GM23248 (cell line): ENCODE data around the gene LRG1. TPM values are rescaled to one million over a fixed set of nuclear protein-coding genes. Genes with fewer than 3 reads are reported as not detected.

Experiments used
- DNase-seq: peaks from one replicate; pipeline ENCODE4 v3.0.0-alpha.2; 2015
- H2AFZ ChIP-seq: fragments of 200-600 bp; sonication (generic); 2 replicates; pipeline ENCODE4 v1.6.1; 2016; ENCODE audit warnings: antibody characterized with exemption
- H3F3A ChIP-seq: fragments of 200-600 bp; sonication (generic); 2 replicates; pipeline ENCODE4 v1.6.1; 2016; ENCODE audit warnings: mild to moderate bottlenecking, antibody characterized with exemption, mixed run types; ENCODE audit not compliant: insufficient read depth
- H3K27ac ChIP-seq: fragments of 200-600 bp; sonication (generic); 2 replicates; pipeline ENCODE4 v1.5.1; 2016; ENCODE audit warnings: mild to moderate bottlenecking
- H3K27me3 ChIP-seq: fragments of 200-600 bp; sonication (generic); replicated peaks from 2 replicates; pipeline ENCODE4 v1.6.1; 2016; ENCODE audit warnings: mild to moderate bottlenecking; ENCODE audit not compliant: insufficient read depth
- H3K36me3 ChIP-seq: fragments of 200-600 bp; sonication (generic); 2 replicates; pipeline ENCODE4 v1.6.1; 2016; ENCODE audit warnings: low read depth, mild to moderate bottlenecking
- H3K4me1 ChIP-seq: fragments of 200-600 bp; sonication (generic); 2 replicates; pipeline ENCODE4 v1.6.1; 2016; ENCODE audit warnings: mild to moderate bottlenecking; ENCODE audit not compliant: insufficient read depth
- H3K4me2 ChIP-seq: fragments of 200-600 bp; sonication (generic); one replicate; pipeline ENCODE4 v1.6.1; 2016; ENCODE audit warnings: mild to moderate bottlenecking; ENCODE audit not compliant: unreplicated experiment
- H3K4me3 ChIP-seq: fragments of 200-600 bp; sonication (generic); 2 replicates; pipeline ENCODE4 v1.5.1; 2016; ENCODE audit warnings: mild to moderate bottlenecking
- H3K79me2 ChIP-seq: fragments of 200-600 bp; sonication (generic); 2 replicates; pipeline ENCODE4 v1.6.1; 2016; ENCODE audit warnings: mild to moderate bottlenecking; ENCODE audit not compliant: insufficient read depth
- H3K9ac ChIP-seq: fragments of 200-600 bp; sonication (generic); 2 replicates; pipeline ENCODE4 v1.6.1; 2016; ENCODE audit warnings: mild to moderate bottlenecking
- H3K9me2 ChIP-seq: fragments of 200-600 bp; sonication (generic); 2 replicates; pipeline ENCODE4 v1.6.1; 2016; ENCODE audit warnings: mixed run types, mild to moderate bottlenecking, moderate library complexity; ENCODE audit not compliant: insufficient read depth
- H3K9me3 ChIP-seq: fragments of 200-600 bp; sonication (generic); one replicate; pipeline ENCODE4 v1.6.1; 2017; ENCODE audit warnings: low read depth
- H4K20me1 ChIP-seq: fragments of 200-600 bp; sonication (generic); 2 replicates; pipeline ENCODE4 v1.6.0; 2016; ENCODE audit not compliant: insufficient read depth
- EZH2 ChIP-seq: fragments of 200-600 bp; sonication (generic); IDR thresholded peaks from 2 replicates; pipeline ENCODE4 v1.6.1; 2018; ENCODE audit warnings: antibody characterized with exemption, mild to moderate bottlenecking; ENCODE audit not compliant: insufficient read depth, poor library complexity, severe bottlenecking
- EZH2phosphoT487 ChIP-seq: fragments of 200-600 bp; sonication (generic); IDR thresholded peaks from 2 replicates; pipeline ENCODE4 v1.6.1; 2018; ENCODE audit warnings: antibody characterized with exemption, moderate library complexity, mild to moderate bottlenecking, low read depth; ENCODE audit not compliant: insufficient read depth
- WGBS, 2 experiments: methylation state at CpG; one replicate each; pipeline ENCODE4 v1.1.6; 2015 to 2017; ENCODE audit warnings: low lambda C conversion rate in 2 of 2, low coverage in 1 of 2; ENCODE audit errors: missing lambda C conversion rate in 2 of 2; 5-methylcytosine and 5-hydroxymethylcytosine counted together
- in situ Hi-C: fragments of 300-500 bp; cut with MboI; formaldehyde crosslinking; loops from 2 replicates; pipeline ENCODE4 v1.15.0; 2020
- polyA plus RNA-seq: library from polyadenylated mRNA; unstranded; fragments of >200 nt; fragmentation: Nextera tagmentation; extraction: Ambion mirVana; gene quantifications from 2 replicates; pipeline ENCODE4 v1.2.1, GENCODE V29; 2016
- total RNA-seq: library from RNA; depleted of rRNA; stranded (reverse); fragments of >200 nt; shearing (Covaris generic); gene quantifications from 2 replicates; pipeline ENCODE4 v1.2.3, GENCODE V29; 2014

LRG1 gene
- total and polyA plus RNA-seq, 2 experiments from 2014 or later: not detected

DNA sequence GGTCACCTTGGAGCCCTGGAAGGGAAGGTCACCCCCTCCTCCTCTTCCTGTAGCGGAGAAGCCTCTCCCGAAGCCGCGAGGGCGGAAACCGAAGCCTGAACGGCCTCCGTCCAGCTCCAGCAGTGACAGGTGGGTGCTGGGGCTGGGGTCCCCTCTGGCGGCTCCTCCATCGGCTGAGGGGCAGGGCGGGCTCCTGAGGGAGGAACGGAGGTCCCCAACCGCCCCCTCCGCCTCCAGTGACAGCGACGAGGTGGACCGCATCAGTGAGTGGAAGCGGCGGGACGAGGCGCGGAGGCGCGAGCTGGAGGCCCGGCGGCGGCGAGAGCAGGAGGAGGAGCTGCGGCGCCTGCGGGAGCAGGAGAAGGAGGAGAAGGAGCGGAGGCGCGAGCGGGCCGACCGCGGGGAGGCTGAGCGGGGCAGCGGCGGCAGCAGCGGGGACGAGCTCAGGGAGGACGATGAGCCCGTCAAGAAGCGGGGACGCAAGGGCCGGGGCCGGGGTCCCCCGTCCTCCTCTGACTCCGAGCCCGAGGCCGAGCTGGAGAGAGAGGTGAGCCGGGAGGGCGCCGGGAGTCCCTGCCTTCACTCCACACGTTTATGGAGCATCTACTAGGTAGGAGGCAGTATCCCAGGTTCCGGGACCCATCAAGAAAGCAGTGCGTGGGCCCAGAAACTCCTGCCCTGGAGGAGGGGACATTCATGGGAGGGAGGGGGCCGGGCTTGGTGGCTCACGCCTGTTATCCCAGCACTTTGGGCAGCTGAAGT is 45.7 kb downstream of the LRG1 start:
- H3K4me1 ChIP-seq: no peaks in the 10 kb centered on the region
- H3K9me3 ChIP-seq: no peaks in the 10 kb centered on the region
- no peak overlapping the region for H2AFZ ChIP-seq
- H3K79me2 ChIP-seq: no peaks in the 10 kb centered on the region
- H4K20me1 ChIP-seq: no peaks in the 10 kb centered on the region
- in situ Hi-C loops: no loop called here
- H3K36me3 ChIP-seq: peaks cover 4% of the 10 kb centered on the region; the same call in 1 of the 2 replicates
- no peaks in the 10 kb centered on the region for H3F3A ChIP-seq
- no peak overlapping the region for H3K4me2 ChIP-seq
- H3K4me3 ChIP-seq: no peak overlapping the region
- no peak for TF ChIP-seq EZH2phosphoT487
- TF ChIP-seq EZH2: no peak
- H3K27me3 ChIP-seq: no peaks in the 10 kb centered on the region
- H3K9ac ChIP-seq: no peak overlapping the region
- H3K9me2 ChIP-seq: no peaks in the 10 kb centered on the region
- H3K27ac ChIP-seq: no peak overlapping the region
- no peak for DNase-seq
- 96 to 97% methylated on average over 54 to 61 of the region's 61 CpGs for WGBS, 2 experiments

DNA sequence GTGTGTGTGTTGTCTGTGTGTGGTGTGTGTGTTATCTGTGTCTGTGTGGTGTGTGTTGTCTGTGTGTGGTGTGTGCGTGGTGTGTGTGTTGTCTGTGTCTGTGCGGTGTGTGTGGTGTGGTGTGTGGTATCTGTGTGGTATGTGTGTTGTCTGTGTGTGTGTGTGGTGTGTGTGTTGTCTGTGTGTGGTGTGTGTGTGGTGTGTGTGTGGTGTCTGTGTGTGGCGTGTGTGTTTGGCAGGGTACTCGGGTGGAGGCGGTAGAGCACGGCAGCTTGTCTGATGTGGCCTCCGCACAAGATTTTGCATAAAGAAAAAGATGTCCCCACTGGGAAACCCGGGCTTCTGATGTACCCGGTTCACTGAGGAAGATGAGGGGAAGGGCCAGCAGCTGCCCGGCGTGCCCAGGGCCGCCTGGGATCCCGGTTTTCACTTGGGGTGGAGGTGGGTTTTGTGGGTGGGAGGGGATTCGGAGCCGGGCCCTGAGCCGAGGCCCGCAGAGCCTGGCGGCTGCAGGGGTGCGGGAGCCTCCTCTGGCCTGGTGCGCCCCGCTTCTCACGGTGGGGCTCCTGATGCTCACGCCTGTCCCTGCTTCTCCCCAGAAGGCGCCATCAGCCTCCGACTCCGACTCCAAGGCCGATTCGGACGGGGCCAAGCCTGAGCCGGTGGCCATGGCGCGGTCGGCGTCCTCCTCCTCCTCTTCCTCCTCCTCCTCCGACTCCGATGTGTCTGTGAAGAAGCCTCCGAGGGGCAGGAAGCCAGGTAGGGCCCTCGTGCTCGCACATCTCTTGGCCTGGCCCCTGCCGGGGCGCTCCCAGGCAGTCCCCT is 46.5 kb downstream of the LRG1 start:
- no peaks in the 10 kb centered on the region for H3K9me2 ChIP-seq
- no peak overlapping the region for H3K4me2 ChIP-seq
- H3K9me3 ChIP-seq: no peaks in the 10 kb centered on the region
- H2AFZ ChIP-seq: no peak overlapping the region
- H3K9ac ChIP-seq: no peak overlapping the region
- TF ChIP-seq EZH2 (no peak), EZH2phosphoT487 (no peak)
- H3K79me2 ChIP-seq: no peaks in the 10 kb centered on the region
- DNase-seq: no peak
- H3K27me3 ChIP-seq: no peaks in the 10 kb centered on the region
- no peaks in the 10 kb centered on the region for H3K4me1 ChIP-seq
- H3K36me3 ChIP-seq: peaks cover 4% of the 10 kb centered on the region; the same call in 1 of the 2 replicates
- H3K27ac ChIP-seq: no peak overlapping the region
- no peak overlapping the region for H3K4me3 ChIP-seq
- no peaks in the 10 kb centered on the region for H3F3A ChIP-seq
- no peaks in the 10 kb centered on the region for H4K20me1 ChIP-seq
- in situ Hi-C loops: no loop called here
- WGBS, 2 experiments: 94 to 95% methylated on average over 32 to 41 of the region's 41 CpGs

DNA sequence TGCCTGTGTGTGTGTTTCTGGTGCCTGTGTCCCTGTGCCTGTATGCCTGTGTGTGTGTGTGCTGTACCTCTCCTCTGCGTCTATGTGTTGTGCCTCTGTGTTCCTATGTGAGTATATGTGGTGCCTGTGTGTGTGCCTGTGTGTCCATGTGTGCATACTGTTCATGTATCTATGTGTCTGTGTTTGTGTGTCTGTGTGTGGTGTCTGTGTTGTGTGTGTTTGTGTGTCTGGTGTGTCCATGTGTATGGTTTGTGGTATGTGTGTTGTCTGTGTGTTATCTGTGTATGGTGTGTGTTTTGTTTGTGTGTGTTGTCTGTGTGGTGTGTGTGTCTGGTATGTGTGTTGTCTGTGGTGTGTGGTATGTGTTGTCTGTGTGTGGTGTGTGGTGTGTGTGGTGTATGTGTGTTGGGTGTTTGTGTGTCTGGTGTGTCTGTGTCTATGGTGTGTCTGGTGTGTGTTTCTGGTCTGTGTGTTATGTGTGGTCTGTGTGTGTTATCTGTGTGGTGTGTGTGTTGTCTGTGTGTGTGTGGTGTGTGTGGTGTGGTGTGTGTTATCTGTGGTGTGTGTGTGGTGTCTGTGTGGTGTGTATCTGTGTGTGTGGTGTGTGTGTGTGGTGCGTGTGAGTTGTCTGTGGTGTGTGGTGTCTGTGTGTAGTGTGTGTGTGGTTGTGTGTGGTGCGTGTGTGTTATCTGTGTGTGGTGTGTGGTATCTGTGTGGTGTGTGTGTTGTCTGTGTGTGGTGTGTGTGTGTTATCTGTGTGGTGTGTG is 47.3 kb downstream of the LRG1 start:
- TF ChIP-seq EZH2phosphoT487 (no peak), EZH2 (no peak)
- Histone ChIP-seq H3K27me3 (no peaks in the 10 kb centered on the region), H3K79me2 (no peaks in the 10 kb centered on the region), H3K4me1 (no peaks in the 10 kb centered on the region), H4K20me1 (no peaks in the 10 kb centered on the region), H3K4me2 (no peak overlapping the region), H3K27ac (no peak overlapping the region), H3F3A (no peaks in the 10 kb centered on the region), H3K4me3 (no peak overlapping the region), H3K9me3 (no peaks in the 10 kb centered on the region), H3K9ac (no peak overlapping the region), H2AFZ (no peak overlapping the region), H3K36me3 (peaks cover 4% of the 10 kb centered on the region; the same call in 1 of the 2 replicates), H3K9me2 (no peaks in the 10 kb centered on the region)
- in situ Hi-C loops: no loop called here
- 97 to 100% methylated on average over 2 to 3 of the region's 3 CpGs for WGBS, 2 experiments
- DNase-seq: no peak

DNA sequence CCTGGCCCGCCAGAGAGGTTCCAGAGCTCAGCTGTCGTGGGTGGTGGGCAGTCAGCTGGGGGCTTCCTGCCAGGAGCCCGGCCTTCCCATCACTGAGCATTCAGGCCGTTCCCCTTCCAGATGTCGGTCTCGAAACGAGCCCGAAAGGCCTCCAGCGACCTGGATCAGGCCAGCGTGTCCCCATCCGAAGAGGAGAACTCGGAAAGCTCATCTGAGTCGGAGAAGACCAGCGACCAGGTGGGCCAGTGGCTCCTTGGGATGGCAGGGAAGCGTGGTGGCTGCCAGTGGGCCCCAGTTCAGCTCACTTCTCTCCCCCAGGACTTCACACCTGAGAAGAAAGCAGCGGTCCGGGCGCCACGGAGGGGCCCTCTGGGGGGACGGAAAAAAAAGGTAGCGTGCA is 48.4 kb downstream of the LRG1 start:
- H3K9me2 ChIP-seq: no peaks in the 10 kb centered on the region
- H3K9me3 ChIP-seq: no peaks in the 10 kb centered on the region
- H3K4me2 ChIP-seq: no peak overlapping the region
- DNase-seq: no peak
- no peaks in the 10 kb centered on the region for H3K4me1 ChIP-seq
- H3K79me2 ChIP-seq: no peaks in the 10 kb centered on the region
- no peak overlapping the region for H3K4me3 ChIP-seq
- H4K20me1 ChIP-seq: no peaks in the 10 kb centered on the region
- TF ChIP-seq EZH2phosphoT487 (no peak), EZH2 (no peak)
- H3K9ac ChIP-seq: no peak overlapping the region
- no peaks in the 10 kb centered on the region for H3K27me3 ChIP-seq
- in situ Hi-C loops: no loop called here
- WGBS, 2 experiments: 97 to 98% methylated on average over 21 of the region's 21 CpGs
- peaks cover 4% of the 10 kb centered on the region; the same call in 1 of the 2 replicates for H3K36me3 ChIP-seq
- H2AFZ ChIP-seq: no peak overlapping the region
- H3K27ac ChIP-seq: no peak overlapping the region
- no peaks in the 10 kb centered on the region for H3F3A ChIP-seq
